ENCODE data around the gene ACBD4. TPM values are rescaled to one million over a fixed set of nuclear protein-coding genes. Genes with fewer than 3 reads are reported as not detected.

Gene ACBD4
- polyA plus RNA-seq, 1 donor from 2014 or later, result 3.1 TPM

GRCh38 chr17:45096926-45097325 lies 38.6 kb upstream of the ACBD4 start:
- no peaks in the 10 kb centered on the region for H3K36me3 ChIP-seq (ENCODE audit: insufficient read depth, low read length)
- no peaks in the 10 kb centered on the region for H4K20me1 ChIP-seq (ENCODE audit: insufficient read depth)
- H3K9ac ChIP-seq (ENCODE audit: low read length), result no peak overlapping the region
- H3K27me3 ChIP-seq (ENCODE audit: insufficient read depth, low read depth, low read length), result no peaks in the 10 kb centered on the region
- no peak for TF ChIP-seq REST (IDR thresholded peaks at IDR 0.05; ENCODE audit: borderline replicate concordance)
- no peak for TF ChIP-seq TAF1 (IDR thresholded peaks at IDR 0.05; ENCODE audit: low read depth)
- no peak for TF ChIP-seq POLR2AphosphoS5 (IDR thresholded peaks at IDR 0.05)
- TF ChIP-seq SMC3 (conservative IDR thresholded peaks at IDR 0.05; ENCODE audit: poor library complexity), result no peak
- TF ChIP-seq EZH2 (IDR thresholded peaks at IDR 0.05; ENCODE audit: borderline replicate concordance, insufficient read depth, low read length, poor library complexity, severe bottlenecking), result no peak
- TF ChIP-seq RAD21 (conservative IDR thresholded peaks at IDR 0.05), result no peak
- TF ChIP-seq MXI1 (conservative IDR thresholded peaks at IDR 0.05; ENCODE audit: poor library complexity, severe bottlenecking), result no peak
- TF ChIP-seq CTCF (IDR thresholded peaks at IDR 0.05; ENCODE audit: poor library complexity, severe bottlenecking), result no peak
- TF ChIP-seq EP300 (conservative IDR thresholded peaks at IDR 0.05; ENCODE audit: poor library complexity, severe bottlenecking), result no peak
- H3K4me3 ChIP-seq (ENCODE audit: low read length), result no peak overlapping the region
- H3K4me2 ChIP-seq (ENCODE audit: low read length), result no peak overlapping the region
- no peaks in the 10 kb centered on the region for H3K79me2 ChIP-seq (replicated peaks; ENCODE audit: insufficient read depth, low read length)
- no peak overlapping the region for H2AFZ ChIP-seq (ENCODE audit: low read depth, low read length)
- H3F3A ChIP-seq (ENCODE audit: insufficient read depth, low read length, poor library complexity, severe bottlenecking), result no peaks in the 10 kb centered on the region
- H3K27ac ChIP-seq (ENCODE audit: low read length), result no peak overlapping the region
- H3K9me2 ChIP-seq (ENCODE audit: insufficient read depth, low read length), result no peaks in the 10 kb centered on the region
- no peaks in the 10 kb centered on the region for H3K9me3 ChIP-seq (ENCODE audit: low read length)

GRCh38 chr17:45098081-45098868 lies 37.2 kb upstream of the ACBD4 start:
- Histone ChIP-seq H3K79me2 (replicated peaks; ENCODE audit: insufficient read depth, low read length) (no peaks in the 10 kb centered on the region), H3K4me3 (ENCODE audit: low read length) (no peak overlapping the region), H3K36me3 (ENCODE audit: insufficient read depth, low read length) (no peaks in the 10 kb centered on the region), H3K9me2 (ENCODE audit: insufficient read depth, low read length) (no peaks in the 10 kb centered on the region), H4K20me1 (ENCODE audit: insufficient read depth) (no peaks in the 10 kb centered on the region), H3K27ac (ENCODE audit: low read length) (no peak overlapping the region), H2AFZ (ENCODE audit: low read depth, low read length) (no peak overlapping the region), H3K9me3 (ENCODE audit: low read length) (no peaks in the 10 kb centered on the region), H3K4me2 (ENCODE audit: low read length) (no peak overlapping the region), H3F3A (ENCODE audit: insufficient read depth, low read length, poor library complexity, severe bottlenecking) (no peaks in the 10 kb centered on the region), H3K9ac (ENCODE audit: low read length) (no peak overlapping the region), H3K27me3 (ENCODE audit: insufficient read depth, low read depth, low read length) (no peaks in the 10 kb centered on the region)
- no peak for TF ChIP-seq TAF1 (IDR thresholded peaks at IDR 0.05; ENCODE audit: low read depth)
- TF ChIP-seq REST (IDR thresholded peaks at IDR 0.05; ENCODE audit: borderline replicate concordance), result no peak
- no peak for TF ChIP-seq POLR2AphosphoS5 (IDR thresholded peaks at IDR 0.05)
- no peak for TF ChIP-seq CTCF (IDR thresholded peaks at IDR 0.05; ENCODE audit: poor library complexity, severe bottlenecking)
- TF ChIP-seq SMC3 (conservative IDR thresholded peaks at IDR 0.05; ENCODE audit: poor library complexity), result no peak
- TF ChIP-seq MXI1 (conservative IDR thresholded peaks at IDR 0.05; ENCODE audit: poor library complexity, severe bottlenecking), result no peak
- TF ChIP-seq RAD21 (conservative IDR thresholded peaks at IDR 0.05), result no peak
- no peak for TF ChIP-seq EZH2 (IDR thresholded peaks at IDR 0.05; ENCODE audit: borderline replicate concordance, insufficient read depth, low read length, poor library complexity, severe bottlenecking)
- no peak for TF ChIP-seq EP300 (conservative IDR thresholded peaks at IDR 0.05; ENCODE audit: poor library complexity, severe bottlenecking)

Measured in neural cell (in vitro differentiated cells).